GM18951 (cell line): Measurements from ENCODE around the gene RNF31.
A peak's percentile ranks its signal among the peaks of the same experiment; 100 is the strongest.

Source experiments
- POLR2A ChIP-seq: IDR thresholded peaks from 4 replicates; pipeline ENCODE4 v1.6.1; 2011; ENCODE audit warnings: mild to moderate bottlenecking; ENCODE audit not compliant: insufficient read length, insufficient read depth; ENCODE audit errors: extremely low read depth
- in situ Hi-C: fragments of 300-500 bp; cut with MboI; formaldehyde crosslinking; loops from one replicate; pipeline ENCODE4 v1.12.0; 2022; ENCODE audit warnings: low sequenced_read_pairs, mixed read lengths, inconsistent platforms; ENCODE audit not compliant: unreplicated experiment

The RNF31 gene

GRCh38 chr14:24162093-24162492 lies 14.8 kb downstream of the RNF31 start:
- no peak for TF ChIP-seq POLR2A
- in situ Hi-C loops, result no loop called here

DNA sequence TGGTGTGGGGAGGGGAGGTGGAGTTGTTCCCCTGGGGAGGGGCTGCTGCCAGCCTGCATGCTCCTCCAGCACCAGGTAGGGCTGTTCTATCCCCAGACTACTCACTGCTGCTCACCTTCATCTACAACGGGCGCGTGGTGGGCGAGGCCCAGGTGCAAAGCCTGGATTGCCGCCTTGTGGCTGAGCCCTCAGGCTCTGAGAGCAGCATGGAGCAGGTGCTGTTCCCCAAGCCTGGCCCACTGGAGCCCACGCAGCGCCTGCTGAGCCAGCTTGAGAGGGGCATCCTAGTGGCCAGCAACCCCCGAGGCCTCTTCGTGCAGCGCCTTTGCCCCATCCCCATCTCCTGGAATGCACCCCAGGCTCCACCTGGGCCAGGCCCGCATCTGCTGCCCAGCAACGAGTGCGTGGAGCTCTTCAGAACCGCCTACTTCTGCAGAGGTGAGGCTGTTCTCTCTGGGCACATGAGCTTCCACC lies 17.3 kb downstream of the RNF31 start:
- in situ Hi-C loops, result no loop called here
- TF ChIP-seq POLR2A, result no peak

DNA sequence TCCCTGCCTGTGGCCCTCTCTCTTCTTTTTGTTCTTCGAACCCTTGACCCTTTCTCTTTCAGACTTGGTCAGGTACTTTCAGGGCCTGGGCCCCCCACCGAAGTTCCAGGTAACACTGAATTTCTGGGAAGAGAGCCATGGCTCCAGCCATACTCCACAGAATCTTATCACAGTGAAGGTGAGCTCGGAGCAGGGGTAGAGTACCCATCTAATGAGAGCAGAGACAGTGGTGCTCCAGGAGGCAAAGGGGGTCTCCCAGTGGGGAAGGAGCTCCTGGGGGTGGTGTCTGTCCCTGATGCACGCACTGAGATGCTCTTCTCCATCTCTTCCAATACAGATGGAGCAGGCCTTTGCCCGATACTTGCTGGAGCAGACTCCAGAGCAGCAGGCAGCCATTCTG lies 18.5 kb downstream of the RNF31 start:
- TF ChIP-seq POLR2A, result no peak

GRCh38 chr14:24167469-24168114 lies 20.3 kb downstream of the RNF31 start:
- in situ Hi-C loops, result no loop called here
- no peak for TF ChIP-seq POLR2A

More for the DNA sequence above, 18.5 kb downstream of the RNF31 start:
- in situ Hi-C loops, result no loop called here

GRCh38 chr14:24171422-24172260 lies 24.3 kb downstream of the RNF31 start, which contains the start of gene REC8:
Gene REC8, plus strand, starts transcription at chr14:24172080. Its CDS starts 473 bp downstream, at chr14:24172553.
- peak; percentile 59 for TF ChIP-seq POLR2A
- in situ Hi-C loops, result no loop called here

DNA sequence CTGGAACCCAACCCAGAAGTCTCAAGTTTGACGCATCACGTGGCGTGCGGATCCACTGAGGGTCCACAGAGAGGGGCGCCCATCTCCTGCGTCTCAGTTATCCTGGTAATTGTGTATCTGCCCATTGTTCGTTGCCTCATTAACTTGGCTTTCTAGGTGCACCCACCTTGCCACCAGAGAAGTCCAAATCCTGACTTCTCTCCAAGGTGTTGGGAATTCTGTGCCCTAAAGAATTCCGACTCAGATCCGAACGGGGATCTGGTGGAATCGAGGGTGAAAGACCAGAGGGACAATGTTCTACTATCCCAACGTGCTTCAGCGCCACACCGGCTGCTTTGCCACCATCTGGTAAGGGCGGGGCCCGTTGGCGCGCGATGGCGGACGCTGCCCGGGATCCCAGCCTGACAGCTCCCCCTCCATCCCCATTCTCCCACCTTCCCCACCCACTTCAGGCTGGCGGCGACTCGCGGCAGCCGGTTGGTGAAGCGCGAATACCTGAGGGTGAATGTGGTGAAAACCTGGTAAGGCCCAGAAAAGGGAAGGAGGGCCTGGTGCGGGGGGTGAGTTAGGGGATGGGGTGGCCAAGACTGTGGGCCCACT lies 25.1 kb downstream of the RNF31 start:
- in situ Hi-C loops, result no loop called here
- no peak for TF ChIP-seq POLR2A

GRCh38 chr14:24172871-24173281 lies 25.6 kb downstream of the RNF31 start:
- in situ Hi-C loops, result no loop called here
- peak; percentile 13 for TF ChIP-seq POLR2A

DNA sequence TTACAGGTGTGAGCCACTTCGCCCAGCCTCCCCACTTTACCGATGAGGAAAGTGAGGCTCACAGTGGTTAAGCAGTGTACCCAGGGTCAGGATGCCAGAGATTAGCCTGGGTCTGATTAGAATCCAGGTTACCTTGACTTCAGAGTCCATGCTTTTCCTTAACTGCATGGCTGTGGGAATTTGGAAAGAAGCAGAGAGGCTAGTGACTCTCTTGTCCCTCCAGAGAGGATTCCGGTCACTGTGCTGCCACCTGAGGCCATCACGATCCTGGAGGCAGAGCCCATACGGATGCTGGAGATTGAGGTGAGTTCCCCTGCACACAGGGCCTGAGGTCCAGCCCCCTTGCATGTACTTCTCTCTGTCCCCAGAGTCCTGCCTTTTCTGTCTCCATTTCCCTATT lies 29.3 kb downstream of the RNF31 start:
- in situ Hi-C loops, result no loop called here
- TF ChIP-seq POLR2A, result no peak

DNA sequence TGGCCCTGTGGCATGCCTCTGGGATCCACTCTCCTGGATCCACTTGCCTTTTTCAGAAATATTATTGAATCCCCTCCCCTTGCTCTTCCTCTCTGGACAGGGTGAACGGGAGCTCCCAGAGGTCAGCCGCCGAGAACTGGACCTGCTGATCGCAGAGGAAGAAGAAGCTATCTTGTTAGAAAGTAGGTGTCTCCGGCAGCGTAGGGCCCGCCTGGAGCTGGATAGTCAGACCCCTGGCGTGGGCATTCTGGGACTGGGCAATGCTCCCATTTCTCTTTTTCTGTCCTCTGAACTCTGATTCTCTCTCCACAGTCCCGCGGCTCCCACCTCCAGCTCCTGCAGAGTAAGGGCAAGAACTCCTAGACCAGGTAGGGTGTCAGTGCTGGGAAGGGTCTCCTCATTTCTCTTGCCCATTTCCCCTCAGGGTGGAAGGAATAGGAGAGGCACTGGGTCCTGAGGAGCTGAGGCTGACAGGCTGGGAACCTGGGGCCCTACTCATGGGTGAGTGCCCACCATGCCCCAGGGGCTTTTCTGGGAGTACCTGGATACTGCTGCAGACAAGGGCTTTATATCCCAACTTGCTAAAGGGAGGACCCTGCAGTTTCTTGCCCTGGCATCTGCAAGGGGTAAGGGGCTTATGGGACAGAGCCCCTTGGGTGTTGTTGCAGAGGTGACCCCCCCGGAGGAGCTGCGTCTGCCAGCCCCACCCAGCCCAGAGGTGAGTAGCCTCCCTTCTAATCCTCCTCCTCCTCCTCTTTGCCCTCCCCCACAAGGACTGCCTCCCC lies 29.9 kb downstream of the RNF31 start:
- in situ Hi-C loops, result no loop called here
- TF ChIP-seq POLR2A, result no peak

GRCh38 chr14:24177891-24178290 lies 30.6 kb downstream of the RNF31 start:
- no peak for TF ChIP-seq POLR2A
- in situ Hi-C loops, result no loop called here

DNA sequence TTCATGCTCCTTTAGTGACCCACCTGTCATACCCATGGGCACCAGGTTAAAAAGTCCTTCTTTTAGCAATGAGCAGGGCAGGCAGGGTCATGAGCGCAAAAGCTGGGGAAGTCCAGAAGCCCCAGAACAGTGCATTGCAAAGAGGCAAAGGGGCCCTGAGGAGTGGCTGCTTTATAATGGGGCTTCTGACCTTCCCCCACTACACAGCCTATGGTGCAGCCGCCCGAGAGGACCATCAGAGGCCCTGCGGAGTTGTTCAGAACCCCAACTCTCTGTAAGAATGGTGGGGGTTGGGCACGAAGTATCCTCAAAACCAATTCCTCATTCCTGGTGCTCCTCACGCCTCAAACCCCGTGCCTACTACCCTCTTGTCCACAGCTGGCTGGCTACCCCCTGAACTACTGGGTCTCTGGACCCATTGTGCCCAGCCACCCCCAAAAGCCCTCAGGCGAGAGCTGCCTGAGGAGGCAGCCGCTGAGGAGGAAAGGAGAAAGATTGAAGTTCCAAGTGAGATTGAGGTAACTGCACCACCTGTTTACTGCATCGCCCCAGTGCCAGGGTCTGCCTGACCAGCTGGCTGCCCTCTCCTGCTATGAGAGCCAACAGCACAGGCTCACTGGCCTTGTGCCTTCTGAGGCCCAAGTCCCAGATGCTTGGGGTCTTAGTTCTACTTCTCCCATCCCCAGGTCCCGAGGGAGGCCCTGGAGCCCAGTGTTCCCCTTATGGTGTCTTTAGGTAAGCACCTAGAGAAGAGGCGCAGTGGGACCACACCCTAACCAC lies 31.3 kb downstream of the RNF31 start:
- no peak for TF ChIP-seq POLR2A
- in situ Hi-C loops, result no loop called here

DNA sequence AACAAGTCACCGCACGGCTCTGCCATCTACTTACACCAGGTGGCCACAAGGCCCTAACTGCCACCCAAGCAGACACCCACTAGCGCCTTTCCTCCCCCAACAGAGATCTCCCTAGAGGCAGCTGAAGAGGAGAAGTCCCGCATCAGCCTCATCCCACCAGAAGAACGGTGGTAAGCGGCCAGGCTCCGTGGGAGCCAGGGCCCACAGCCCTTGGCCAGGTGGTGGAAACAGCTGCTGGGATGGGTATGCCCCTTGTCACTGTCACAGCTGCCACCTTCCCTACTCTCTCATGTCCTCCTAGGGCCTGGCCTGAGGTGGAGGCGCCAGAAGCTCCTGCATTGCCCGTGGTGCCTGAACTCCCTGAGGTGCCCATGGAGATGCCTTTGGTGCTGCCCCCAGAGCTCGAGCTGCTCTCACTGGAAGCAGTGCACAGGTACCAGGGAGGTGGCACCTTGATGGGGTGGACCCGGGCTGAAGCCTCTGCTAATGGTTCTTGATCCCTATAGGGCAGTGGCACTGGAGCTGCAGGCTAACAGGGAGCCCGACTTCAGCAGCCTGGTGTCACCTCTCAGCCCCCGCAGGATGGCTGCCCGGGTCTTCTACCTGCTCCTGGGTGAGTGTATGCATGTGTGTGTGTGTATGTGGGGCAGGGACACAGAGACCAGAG lies 32.1 kb downstream of the RNF31 start:
- in situ Hi-C loops, result no loop called here
- TF ChIP-seq POLR2A, result peak; percentile 26
